HG03432 (cell line): Measurements from ENCODE around the gene MC1R.
"Not testable (repeated sequence)": the region's sequence is repeated elsewhere in the genome, so short reads cannot be mapped to it uniquely, and the experiment has no call there.

Source experiments
- ATAC-seq: cut with Tn5 transposase; IDR thresholded peaks from one replicate; pipeline ENCODE4 v1.9.1; 2021; ENCODE audit warnings: mild to moderate bottlenecking, moderate library complexity; ENCODE audit not compliant: unreplicated experiment

The MC1R gene

GRCh38 chr16:89918453-89919347, at the start of gene MC1R:
MC1R (plus strand) TSS chr16:89918862; CDS start chr16:89919259, 397 bp downstream.
- ATAC-seq, result no peak

DNA sequence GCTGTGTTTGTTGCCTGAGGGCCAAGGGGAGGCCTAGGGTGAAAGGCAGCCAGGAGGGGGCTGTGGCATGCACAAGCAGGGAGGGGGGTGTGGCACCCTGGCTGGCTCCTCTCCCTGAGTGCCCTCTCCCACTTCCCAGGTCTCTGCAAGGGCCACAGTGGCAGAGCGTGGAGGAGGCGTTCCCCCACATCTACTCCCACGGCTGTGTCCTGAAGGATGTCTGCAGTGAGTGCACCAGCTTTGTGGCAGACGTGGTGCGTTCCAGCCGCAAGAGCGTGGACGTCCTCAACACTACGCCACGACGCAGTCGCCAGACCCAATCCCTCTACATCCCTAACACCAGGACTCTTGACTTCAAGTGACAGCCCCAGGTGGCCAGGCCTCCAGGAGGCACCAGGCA, 48.8 kb upstream of the MC1R start:
- ATAC-seq, result no peak

GRCh38 chr16:89870440-89870839, 48.2 kb upstream of the MC1R start:
- ATAC-seq, result no peak

- no peak for ATAC-seq
Observed at GRCh38 chr16:89871895-89872294, 46.8 kb upstream of the MC1R start.

- ATAC-seq, result peak; percentile 42
Observed at GRCh38 chr16:89873109-89873971, 45.3 kb upstream of the MC1R start, which contains the start of gene TCF25. TCF25 (plus strand) TSS chr16:89873592; CDS start chr16:89873668, 76 bp downstream.

- ATAC-seq, result peak; percentile 70
Observed at GRCh38 chr16:89873972-89874689, 44.5 kb upstream of the MC1R start.

DNA sequence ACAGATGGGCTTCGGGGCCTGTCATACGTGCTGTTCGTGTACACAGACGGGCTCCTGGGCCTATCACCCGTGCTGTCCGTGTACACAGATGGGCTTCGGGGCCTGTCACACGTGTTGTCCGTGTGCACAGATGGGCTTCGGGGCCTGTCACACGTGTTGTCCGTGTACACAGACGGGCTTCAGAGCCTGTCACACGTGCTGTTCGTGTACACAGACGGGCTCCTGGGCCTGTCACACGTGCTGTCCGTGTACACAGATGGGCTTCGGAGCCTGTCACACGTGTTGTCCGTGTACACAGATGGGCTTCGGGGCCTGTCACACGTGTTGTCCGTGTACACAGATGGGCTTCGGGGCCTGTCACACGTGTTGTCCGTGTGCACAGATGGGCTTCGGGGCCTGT, 39.5 kb upstream of the MC1R start:
- not testable (repeated sequence) for ATAC-seq

DNA sequence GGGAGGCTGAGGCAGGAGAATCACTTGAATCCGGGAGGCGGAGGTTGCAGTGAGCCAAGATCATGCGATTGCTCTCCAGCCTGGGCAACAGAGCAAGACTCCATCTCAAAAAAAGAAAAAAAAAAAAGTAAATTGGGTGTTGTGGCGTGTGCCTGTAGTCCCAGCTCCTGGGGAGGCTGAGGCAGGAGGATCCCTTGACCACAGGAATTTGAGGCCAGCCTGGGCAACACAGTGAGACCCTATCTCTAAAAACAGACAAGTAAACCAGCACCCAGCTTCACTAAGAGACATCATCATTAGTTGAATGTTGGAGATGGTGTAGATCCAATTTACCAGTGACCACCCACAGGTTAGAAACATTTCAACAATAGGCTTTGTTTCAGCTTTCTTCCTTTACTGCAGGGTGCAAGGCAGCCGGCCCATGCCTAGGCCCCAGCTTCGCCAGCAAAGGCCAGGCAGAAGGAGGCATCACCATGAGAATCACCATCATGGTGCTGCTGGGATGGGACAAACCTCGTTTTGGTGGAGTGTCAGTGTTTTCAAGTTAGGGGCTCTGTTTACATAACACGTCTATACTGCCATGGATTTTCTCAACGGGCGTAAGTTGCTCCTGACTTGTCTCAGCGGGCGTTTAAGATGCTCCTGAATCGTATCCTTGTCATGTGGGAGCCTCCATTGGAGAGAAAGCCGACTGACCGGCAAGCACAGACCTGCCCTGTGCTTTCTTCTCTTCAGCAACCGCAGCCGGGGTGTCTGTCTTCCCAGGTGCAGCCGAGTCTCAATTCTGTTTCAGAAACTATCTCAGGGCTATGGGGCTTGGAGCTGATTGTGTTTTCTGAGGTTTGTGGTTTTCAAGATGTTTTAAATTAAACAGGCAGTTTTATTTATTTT, 37.9 kb upstream of the MC1R start:
- ATAC-seq, result no peak

DNA sequence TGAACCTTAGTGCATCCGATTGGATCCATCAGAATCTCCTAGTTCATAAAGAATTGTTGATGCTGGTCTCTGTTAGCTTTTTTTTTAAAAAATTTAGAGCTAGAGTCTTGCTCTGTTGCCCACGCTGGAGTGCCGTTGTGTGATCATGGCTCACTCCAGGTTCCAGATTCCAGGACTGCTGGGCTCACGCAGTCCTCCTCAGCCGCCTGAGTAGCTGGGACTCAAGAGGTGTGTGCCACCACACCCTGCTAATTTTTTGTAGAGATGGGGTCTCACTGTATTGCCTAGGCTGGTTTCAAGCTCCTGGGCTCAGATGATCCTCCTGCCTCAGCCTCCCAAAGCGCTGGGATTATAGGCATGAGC, 37.3 kb upstream of the MC1R start:
- no peak for ATAC-seq

GRCh38 chr16:89883346-89884040, 35.2 kb upstream of the MC1R start:
- ATAC-seq, result no peak

GRCh38 chr16:89884041-89884421, 34.6 kb upstream of the MC1R start:
- no peak for ATAC-seq

DNA sequence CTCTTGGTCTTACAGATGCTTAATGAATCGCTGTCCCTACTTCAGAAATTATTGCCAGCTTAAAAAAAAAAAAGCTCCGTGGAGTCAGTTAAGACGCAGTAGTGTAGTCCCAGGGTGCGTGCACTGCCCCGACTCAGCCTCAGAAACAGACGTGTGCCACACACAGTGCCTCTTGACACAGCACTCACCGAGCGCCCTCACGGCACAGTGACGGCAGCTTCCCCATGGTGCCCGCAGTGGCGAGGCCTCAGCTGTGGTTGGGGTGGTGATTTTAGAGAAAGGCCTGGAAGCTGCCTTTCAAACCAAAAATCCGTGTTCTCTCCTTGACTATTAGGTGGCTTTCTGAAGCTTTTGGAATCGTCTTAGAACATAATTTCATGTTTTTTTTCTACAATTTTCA, 31.4 kb upstream of the MC1R start:
- no peak for ATAC-seq

DNA sequence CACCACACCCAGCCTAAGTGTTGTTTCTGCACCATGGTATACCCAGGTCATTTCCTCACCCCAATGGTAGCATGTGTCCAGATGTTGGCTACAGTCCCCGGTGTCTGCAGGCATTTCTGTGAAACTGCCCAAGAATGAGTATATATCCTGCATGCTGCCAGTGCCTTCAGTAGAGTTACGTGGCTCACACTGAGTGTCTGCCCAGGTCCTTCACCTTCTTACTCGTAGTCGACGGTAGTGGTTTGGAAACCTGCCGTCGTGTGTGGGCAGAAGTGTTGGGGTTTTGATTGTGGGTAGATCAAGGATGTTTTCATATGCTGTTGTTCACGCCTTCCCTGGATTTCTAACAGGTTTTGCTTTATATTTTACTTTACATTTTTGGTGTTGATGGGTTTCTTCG, 28.5 kb upstream of the MC1R start:
- ATAC-seq, result no peak

DNA sequence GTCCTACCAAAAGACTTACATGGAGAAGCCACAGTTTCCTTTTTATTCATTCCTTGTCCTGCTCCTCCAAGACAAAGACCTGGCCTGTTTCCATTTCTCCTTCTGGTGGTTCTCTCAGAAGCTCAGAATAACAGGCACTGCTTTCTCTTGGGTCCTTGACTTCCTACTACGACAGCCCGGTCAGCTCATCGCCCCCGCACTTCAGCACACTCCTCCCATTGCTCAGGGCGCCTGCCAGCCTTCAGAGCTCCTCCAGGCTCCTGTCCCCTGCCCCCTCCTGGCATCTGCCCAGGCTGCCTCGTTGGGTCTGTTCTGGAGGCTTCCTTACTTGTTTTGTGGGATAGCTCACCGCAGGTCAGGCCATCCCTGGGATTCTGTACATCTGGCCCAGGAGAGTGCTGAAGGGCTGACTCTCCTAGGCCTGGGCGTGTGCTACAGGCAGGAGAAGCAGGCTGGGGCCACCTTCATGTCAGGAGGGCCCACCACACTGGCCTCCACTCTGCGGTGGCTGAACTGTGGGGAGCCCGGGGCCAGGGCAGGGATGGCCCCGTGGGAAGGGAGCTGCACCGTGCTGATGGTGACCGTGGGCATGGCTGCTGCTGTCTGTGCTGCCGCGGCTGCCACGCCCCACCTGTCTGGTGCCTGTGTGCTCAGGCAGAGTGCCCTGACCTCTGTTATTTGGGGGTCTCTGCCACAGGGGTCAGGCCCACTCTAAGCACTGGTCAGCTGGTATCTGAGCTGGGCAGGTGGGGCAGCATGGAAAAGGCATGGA, 27.6 kb upstream of the MC1R start:
- no peak for ATAC-seq

DNA sequence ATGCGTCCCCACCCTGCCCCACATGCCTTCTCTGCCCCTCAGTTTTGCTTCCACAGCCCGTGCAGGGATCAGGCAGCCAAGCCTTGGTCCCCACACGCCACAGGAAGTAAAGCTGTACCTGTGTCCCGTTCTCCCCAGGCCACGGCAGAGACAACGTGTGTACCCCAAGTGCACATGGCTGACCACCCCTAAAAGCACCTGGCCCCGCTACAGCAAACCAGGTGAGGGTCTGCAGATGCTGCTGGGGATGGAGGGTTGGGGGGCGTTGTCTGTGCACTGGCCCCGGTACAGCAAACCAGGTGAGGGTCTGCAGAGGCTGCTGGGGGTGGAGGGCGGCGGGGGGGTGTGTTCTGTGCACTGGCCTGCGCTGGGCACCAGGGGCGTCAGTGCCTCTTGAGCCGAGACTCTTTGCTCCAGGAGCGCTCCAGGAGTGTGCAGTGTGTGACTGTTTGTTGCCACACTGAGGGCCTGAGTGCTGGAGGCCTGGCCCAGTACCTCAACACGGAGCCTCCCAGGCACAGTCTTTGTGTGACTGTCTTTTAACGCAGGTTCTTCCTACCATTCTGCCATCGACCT, 26.5 kb upstream of the MC1R start:
- no peak for ATAC-seq

GRCh38 chr16:89892635-89893034, 26.0 kb upstream of the MC1R start:
- ATAC-seq, result no peak

GRCh38 chr16:89893642-89894548, 24.8 kb upstream of the MC1R start:
- no peak for ATAC-seq
